Loucy (cell line): Measurements from ENCODE around the gene SUSD3.
"Not testable (repeated sequence)": the region's sequence is repeated elsewhere in the genome, so short reads cannot be mapped to it uniquely, and the experiment has no call there.

Experiments used
- H2AFZ ChIP-seq: fragments of 200-600 bp; sonication (generic); 2 replicates; pipeline ENCODE4 v1.6.0; 2016; ENCODE audit warnings: antibody characterized with exemption, mild to moderate bottlenecking, low read length, moderate library complexity
- H3F3A ChIP-seq: fragments of 200-600 bp; 2 replicates; pipeline ENCODE4 v1.6.0; 2016; ENCODE audit warnings: antibody characterized with exemption, low read depth, mild to moderate bottlenecking
- H3K27me3 ChIP-seq: fragments of 200-600 bp; sonication (generic); 2 replicates; pipeline ENCODE4 v1.6.1; 2014; ENCODE audit warnings: low read length, mild to moderate bottlenecking; ENCODE audit not compliant: insufficient read depth, poor library complexity, severe bottlenecking
- H3K36me3 ChIP-seq: fragments of 200-600 bp; sonication (generic); 2 replicates; pipeline ENCODE4 v1.6.1; 2016; ENCODE audit warnings: low read length; ENCODE audit not compliant: insufficient read depth
- H3K4me1 ChIP-seq: fragments of 200-600 bp; sonication (generic); 2 replicates; pipeline ENCODE4 v1.5.1; 2014; ENCODE audit warnings: low read length, mild to moderate bottlenecking; ENCODE audit not compliant: insufficient read depth, poor library complexity, severe bottlenecking
- H3K4me2 ChIP-seq: fragments of 200-600 bp; sonication (generic); 2 replicates; pipeline ENCODE4 v1.6.0; 2014; ENCODE audit warnings: antibody characterized with exemption, low read length, low read depth, mild to moderate bottlenecking; ENCODE audit not compliant: poor library complexity, severe bottlenecking
- H3K4me3 ChIP-seq: fragments of 200-600 bp; sonication (generic); 2 replicates; pipeline ENCODE4 v1.5.1; 2014; ENCODE audit warnings: low read length, mild to moderate bottlenecking, mixed read lengths; ENCODE audit not compliant: poor library complexity, severe bottlenecking
- H3K79me2 ChIP-seq: fragments of 200-600 bp; sonication (generic); 2 replicates; pipeline ENCODE4 v1.6.1; 2014; ENCODE audit warnings: low read length; ENCODE audit not compliant: insufficient read depth
- H3K9ac ChIP-seq: fragments of 200-600 bp; sonication (generic); 2 replicates; pipeline ENCODE4 v1.6.0; 2014; ENCODE audit warnings: mild to moderate bottlenecking, low read depth, low read length, moderate library complexity; ENCODE audit not compliant: poor library complexity, severe bottlenecking
- H3K9me2 ChIP-seq: fragments of 200-600 bp; sonication (generic); replicated peaks from 2 replicates; pipeline ENCODE4 v1.6.1; 2016; ENCODE audit warnings: low read depth, low read length, mixed read lengths
- H3K9me3 ChIP-seq: fragments of 200-600 bp; sonication (generic); 2 replicates; pipeline ENCODE4 v1.6.1; 2014; ENCODE audit warnings: mild to moderate bottlenecking, antibody characterized with exemption, low read length, low read depth; ENCODE audit not compliant: insufficient read depth
- H4K20me1 ChIP-seq: fragments of 200-600 bp; sonication (generic); 2 replicates; pipeline ENCODE4 v1.6.0; 2014; ENCODE audit warnings: antibody characterized with exemption, low read length, mild to moderate bottlenecking; ENCODE audit not compliant: insufficient read depth, poor library complexity, severe bottlenecking
- EZH2phosphoT487 ChIP-seq: fragments of 200-600 bp; IDR thresholded peaks from 2 replicates; pipeline ENCODE4 v1.6.1; 2018; ENCODE audit warnings: antibody characterized with exemption, mild to moderate bottlenecking, moderate library complexity, borderline replicate concordance
- TF ChIP-seq, protein P1 (sequence below): fragments of 200-600 bp; sonication (generic); conservative IDR thresholded peaks from 2 replicates; pipeline ENCODE4 v1.5.1; 2014; ENCODE audit warnings: mild to moderate bottlenecking, antibody characterized with exemption, low read length

SUSD3 gene

DNA sequence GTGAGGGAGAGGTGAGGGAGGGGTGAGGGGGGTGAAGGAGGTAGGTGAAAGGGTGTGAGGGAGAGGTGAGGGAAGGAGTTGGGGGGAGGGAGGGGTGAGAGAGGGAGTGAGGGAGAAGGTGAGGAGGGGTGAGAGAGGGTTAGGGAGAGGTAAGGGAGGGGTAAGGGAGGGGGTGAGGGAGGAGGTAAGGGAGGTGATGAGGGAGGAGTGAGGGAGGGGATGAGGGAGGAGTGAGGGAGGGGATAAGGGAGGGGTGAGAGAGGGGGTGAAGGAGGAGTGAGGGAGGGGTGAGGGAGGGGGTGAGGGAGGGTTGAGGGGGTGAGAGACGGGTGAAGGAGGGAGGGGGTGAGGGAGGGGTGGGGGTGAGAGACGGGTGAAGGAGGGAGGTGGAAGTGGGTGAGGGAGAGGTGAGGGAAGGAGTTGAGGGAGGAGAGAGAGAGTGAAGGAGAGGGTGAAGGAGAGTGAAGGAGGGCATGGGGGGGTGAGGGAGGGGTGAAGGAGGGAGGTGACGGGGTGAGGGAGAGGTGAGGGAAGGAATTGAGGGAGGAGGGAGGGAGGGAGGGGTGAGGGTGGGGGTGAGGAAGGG lies 57.1 kb downstream of the SUSD3 start:
- Histone ChIP-seq H3K4me1 (no peaks in the 10 kb centered on the region), H3K27me3 (no peaks in the 10 kb centered on the region), H3K9me3 (no peaks in the 10 kb centered on the region), H3F3A (no peaks in the 10 kb centered on the region), H3K79me2 (no peaks in the 10 kb centered on the region), H4K20me1 (no peaks in the 10 kb centered on the region), H3K9me2 (no peaks in the 10 kb centered on the region), H3K36me3 (peaks cover 36% of the 10 kb centered on the region; the same call in 1 of the 2 replicates), H2AFZ (no peak overlapping the region), H3K9ac (no peak overlapping the region), H3K4me2 (no peak overlapping the region), H3K4me3 (no peak overlapping the region)
- TF ChIP-seq, protein P1, sequence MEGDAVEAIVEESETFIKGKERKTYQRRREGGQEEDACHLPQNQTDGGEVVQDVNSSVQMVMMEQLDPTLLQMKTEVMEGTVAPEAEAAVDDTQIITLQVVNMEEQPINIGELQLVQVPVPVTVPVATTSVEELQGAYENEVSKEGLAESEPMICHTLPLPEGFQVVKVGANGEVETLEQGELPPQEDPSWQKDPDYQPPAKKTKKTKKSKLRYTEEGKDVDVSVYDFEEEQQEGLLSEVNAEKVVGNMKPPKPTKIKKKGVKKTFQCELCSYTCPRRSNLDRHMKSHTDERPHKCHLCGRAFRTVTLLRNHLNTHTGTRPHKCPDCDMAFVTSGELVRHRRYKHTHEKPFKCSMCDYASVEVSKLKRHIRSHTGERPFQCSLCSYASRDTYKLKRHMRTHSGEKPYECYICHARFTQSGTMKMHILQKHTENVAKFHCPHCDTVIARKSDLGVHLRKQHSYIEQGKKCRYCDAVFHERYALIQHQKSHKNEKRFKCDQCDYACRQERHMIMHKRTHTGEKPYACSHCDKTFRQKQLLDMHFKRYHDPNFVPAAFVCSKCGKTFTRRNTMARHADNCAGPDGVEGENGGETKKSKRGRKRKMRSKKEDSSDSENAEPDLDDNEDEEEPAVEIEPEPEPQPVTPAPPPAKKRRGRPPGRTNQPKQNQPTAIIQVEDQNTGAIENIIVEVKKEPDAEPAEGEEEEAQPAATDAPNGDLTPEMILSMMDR, result no peak
- TF ChIP-seq EZH2phosphoT487, result no peak

DNA sequence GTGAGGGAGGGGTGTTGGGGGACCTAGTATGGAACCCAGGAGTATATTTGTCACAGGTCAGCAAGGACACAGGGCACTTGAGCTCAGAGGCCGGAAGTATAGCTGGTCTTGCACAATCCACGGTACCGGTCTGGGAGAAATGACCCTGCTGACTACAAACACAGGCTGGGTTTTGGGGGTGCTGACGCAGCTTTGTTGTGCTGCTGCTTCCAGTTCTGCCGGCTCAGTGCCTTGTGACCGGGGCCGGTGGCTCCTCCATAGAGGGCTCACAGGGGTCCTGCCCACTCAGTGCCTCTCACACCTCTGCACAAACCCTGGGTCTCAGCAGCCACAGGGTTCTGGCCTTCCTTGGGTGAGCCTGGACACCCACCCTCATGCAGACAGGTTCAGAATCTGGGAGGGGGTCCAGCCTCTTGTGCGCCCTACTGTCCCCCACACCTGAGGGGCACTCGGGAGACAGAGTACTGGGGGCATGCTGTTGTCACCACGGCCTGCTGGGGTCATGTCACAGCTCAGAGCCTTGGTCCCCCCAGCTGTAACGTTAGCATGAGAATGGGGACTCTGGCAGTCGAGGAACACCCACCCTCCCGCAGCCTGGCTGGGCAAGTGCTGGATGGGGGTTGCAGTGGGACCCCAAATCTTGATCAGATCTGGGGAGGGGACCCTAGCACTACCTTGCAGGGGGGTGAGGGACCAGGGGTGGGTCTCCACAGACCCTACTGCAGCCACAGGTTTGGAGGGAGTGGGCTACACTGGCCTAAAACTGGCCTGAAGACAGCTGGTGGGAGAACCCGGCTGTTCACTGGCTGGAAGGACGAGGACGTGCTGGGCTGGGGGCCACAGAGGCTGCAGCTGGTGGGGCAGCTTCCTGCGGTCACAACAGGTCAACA lies 57.8 kb downstream of the SUSD3 start:
- Histone ChIP-seq H3K27me3 (no peaks in the 10 kb centered on the region), H4K20me1 (no peaks in the 10 kb centered on the region), H3K79me2 (no peaks in the 10 kb centered on the region), H3K36me3 (peaks cover 28% of the 10 kb centered on the region; the same call in 1 of the 2 replicates), H3K4me1 (no peaks in the 10 kb centered on the region), H3K4me2 (no peak overlapping the region), H3K9me2 (no peaks in the 10 kb centered on the region), H2AFZ (no peak overlapping the region), H3K9me3 (no peaks in the 10 kb centered on the region), H3F3A (no peaks in the 10 kb centered on the region), H3K9ac (no peak overlapping the region), H3K4me3 (no peak overlapping the region)
- TF ChIP-seq, protein P1, result no peak
- no peak for TF ChIP-seq EZH2phosphoT487

- not testable (repeated sequence) for H3F3A ChIP-seq, H3K9me2 ChIP-seq, H3K9me3 ChIP-seq, H3K4me2 ChIP-seq, H3K9ac ChIP-seq, H3K4me1 ChIP-seq, H3K79me2 ChIP-seq, H2AFZ ChIP-seq, H3K27me3 ChIP-seq, H3K4me3 ChIP-seq, H4K20me1 ChIP-seq
- H3K36me3 ChIP-seq, result peaks cover 18% of the 10 kb centered on the region; the same call in 1 of the 2 replicates
Observed at GRCh38 chr9:93117521-93117920, 59.0 kb downstream of the SUSD3 start.
